ENCODE results near the gene LY6G5C. TPM values are rescaled to one million over a fixed set of nuclear protein-coding genes. Genes with fewer than 3 reads are reported as not detected.
"Not testable (repeated sequence)": the region's sequence is repeated elsewhere in the genome, so short reads cannot be mapped to it uniquely, and the experiment has no call there.

LY6G5C gene
- total and polyA plus RNA-seq, 2 experiments from 2014 or later, result 0.54 to 9.0 TPM

DNA sequence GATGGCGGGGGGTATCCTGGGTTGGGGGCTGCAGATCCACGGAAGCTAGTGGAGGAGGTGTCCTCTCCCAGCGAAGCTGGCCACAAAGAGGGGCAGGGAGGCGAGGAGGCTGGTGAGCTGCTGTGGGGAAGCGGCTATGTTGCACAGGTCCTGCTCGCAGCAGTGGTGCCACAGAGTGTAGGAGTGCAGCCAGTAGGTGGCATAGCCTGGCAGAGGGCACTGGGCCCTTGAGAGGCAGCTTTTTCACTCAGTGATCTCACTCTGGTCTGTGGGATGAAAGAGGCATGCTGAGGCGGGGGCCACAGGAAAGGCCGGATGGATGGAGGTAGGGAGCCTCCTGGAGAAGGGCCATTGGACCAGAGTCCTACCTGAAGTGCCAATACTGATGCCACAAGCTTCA is 31.4 kb upstream of the LY6G5C start:
- no peaks in the 10 kb centered on the region for H3K27me3 ChIP-seq
- no peak for DNase-seq (ENCODE audit: low read depth in 1 of 2, low spot score in 1 of 2)
- peaks cover 11% of the 10 kb centered on the region for H3K4me1 ChIP-seq (ENCODE audit: low read depth)
- H3K36me3 ChIP-seq, result no peaks in the 10 kb centered on the region
- TF ChIP-seq, protein P1, sequence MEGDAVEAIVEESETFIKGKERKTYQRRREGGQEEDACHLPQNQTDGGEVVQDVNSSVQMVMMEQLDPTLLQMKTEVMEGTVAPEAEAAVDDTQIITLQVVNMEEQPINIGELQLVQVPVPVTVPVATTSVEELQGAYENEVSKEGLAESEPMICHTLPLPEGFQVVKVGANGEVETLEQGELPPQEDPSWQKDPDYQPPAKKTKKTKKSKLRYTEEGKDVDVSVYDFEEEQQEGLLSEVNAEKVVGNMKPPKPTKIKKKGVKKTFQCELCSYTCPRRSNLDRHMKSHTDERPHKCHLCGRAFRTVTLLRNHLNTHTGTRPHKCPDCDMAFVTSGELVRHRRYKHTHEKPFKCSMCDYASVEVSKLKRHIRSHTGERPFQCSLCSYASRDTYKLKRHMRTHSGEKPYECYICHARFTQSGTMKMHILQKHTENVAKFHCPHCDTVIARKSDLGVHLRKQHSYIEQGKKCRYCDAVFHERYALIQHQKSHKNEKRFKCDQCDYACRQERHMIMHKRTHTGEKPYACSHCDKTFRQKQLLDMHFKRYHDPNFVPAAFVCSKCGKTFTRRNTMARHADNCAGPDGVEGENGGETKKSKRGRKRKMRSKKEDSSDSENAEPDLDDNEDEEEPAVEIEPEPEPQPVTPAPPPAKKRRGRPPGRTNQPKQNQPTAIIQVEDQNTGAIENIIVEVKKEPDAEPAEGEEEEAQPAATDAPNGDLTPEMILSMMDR (IDR thresholded peaks at IDR 0.05; ENCODE audit: low read depth, low read length), result no peak
- no peak overlapping the region for H3K4me3 ChIP-seq
- H3K9me3 ChIP-seq (ENCODE audit: low read depth), result no peaks in the 10 kb centered on the region
- no peak overlapping the region for H3K27ac ChIP-seq

DNA sequence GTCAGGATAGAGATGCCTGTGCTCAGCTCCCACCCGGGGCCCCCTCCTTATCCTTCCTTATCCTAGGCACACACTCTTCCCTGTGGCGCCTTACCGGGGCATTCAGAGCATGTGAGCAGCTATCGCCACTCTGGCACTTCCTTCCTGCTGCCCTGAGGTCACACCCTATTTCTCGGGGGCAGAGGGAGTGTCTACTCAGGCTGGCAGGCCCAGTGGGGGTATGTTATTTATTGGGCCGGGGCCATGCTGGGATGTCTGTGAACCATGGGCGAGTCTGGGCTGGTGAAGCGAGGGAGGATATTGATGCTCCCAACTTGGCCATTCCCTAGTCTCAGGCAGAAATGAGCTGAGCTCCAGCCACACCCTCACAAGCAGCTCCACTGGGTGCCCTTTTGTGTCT is 30.4 kb upstream of the LY6G5C start:
- H3K4me3 ChIP-seq, result no peak overlapping the region
- no peaks in the 10 kb centered on the region for H3K27me3 ChIP-seq
- no peak overlapping the region for H3K27ac ChIP-seq
- H3K9me3 ChIP-seq (ENCODE audit: low read depth), result no peaks in the 10 kb centered on the region
- H3K4me1 ChIP-seq (ENCODE audit: low read depth), result peaks cover 11% of the 10 kb centered on the region
- DNase-seq (ENCODE audit: low read depth in 1 of 2, low spot score in 1 of 2), result no peak
- TF ChIP-seq, protein P1 (IDR thresholded peaks at IDR 0.05; ENCODE audit: low read depth, low read length), result no peak
- H3K36me3 ChIP-seq, result no peaks in the 10 kb centered on the region

- Histone ChIP-seq H3K9me3 (ENCODE audit: low read depth) (no peaks in the 10 kb centered on the region), H3K4me1 (ENCODE audit: low read depth) (peaks cover 11% of the 10 kb centered on the region), H3K4me3 (no peak overlapping the region), H3K27ac (no peak overlapping the region), H3K36me3 (no peaks in the 10 kb centered on the region), H3K27me3 (no peaks in the 10 kb centered on the region)
- no peak for DNase-seq (ENCODE audit: low read depth in 1 of 2, low spot score in 1 of 2)
- TF ChIP-seq, protein P1 (IDR thresholded peaks at IDR 0.05; ENCODE audit: low read depth, low read length), result no peak
Measured at GRCh38 chr6:31710523-31711219, 29.8 kb upstream of the LY6G5C start.

GRCh38 chr6:31709157-31709556 is 28.3 kb upstream of the LY6G5C start:
- H3K27ac ChIP-seq; DNase-seq (ENCODE audit: low read depth in 1 of 2, low spot score in 1 of 2); H3K9me3 ChIP-seq (ENCODE audit: low read depth); H3K4me1 ChIP-seq (ENCODE audit: low read depth); H3K27me3 ChIP-seq; H3K4me3 ChIP-seq; H3K36me3 ChIP-seq: not testable (repeated sequence)

- H3K4me3 ChIP-seq, result no peak overlapping the region
- DNase-seq (ENCODE audit: low read depth in 1 of 2, low spot score in 1 of 2), result no peak
- TF ChIP-seq, protein P1 (IDR thresholded peaks at IDR 0.05; ENCODE audit: low read depth, low read length), result no peak
- no peaks in the 10 kb centered on the region for H3K9me3 ChIP-seq (ENCODE audit: low read depth)
- H3K4me1 ChIP-seq (ENCODE audit: low read depth), result no peaks in the 10 kb centered on the region
- H3K27me3 ChIP-seq, result no peaks in the 10 kb centered on the region
- H3K27ac ChIP-seq, result no peak overlapping the region
- no peaks in the 10 kb centered on the region for H3K36me3 ChIP-seq
Measured at GRCh38 chr6:31708224-31708623, 27.4 kb upstream of the LY6G5C start.

GRCh38 chr6:31707701-31708100 is 26.8 kb upstream of the LY6G5C start:
- Histone ChIP-seq H3K9me3 (ENCODE audit: low read depth) (no peaks in the 10 kb centered on the region), H3K4me3 (no peak overlapping the region), H3K36me3 (no peaks in the 10 kb centered on the region), H3K27ac (no peak overlapping the region), H3K4me1 (ENCODE audit: low read depth) (no peaks in the 10 kb centered on the region), H3K27me3 (no peaks in the 10 kb centered on the region)
- TF ChIP-seq, protein P1 (IDR thresholded peaks at IDR 0.05; ENCODE audit: low read depth, low read length), result no peak
- no peak for DNase-seq (ENCODE audit: low read depth in 1 of 2, low spot score in 1 of 2)

Measured in cardiac muscle cell (in vitro differentiated cells and primary cell).